Ureter (tissue), 1 donor: Measurements from ENCODE around the gene SCUBE1. TPM values are rescaled to one million over a fixed set of nuclear protein-coding genes. Genes with fewer than 3 reads are reported as not detected.

Experiments used
- DNase-seq: peaks from one replicate; pipeline ENCODE4 v3.0.0-alpha.2; 2020; ENCODE audit warnings: low spot score
- total RNA-seq: library from RNA; stranded (reverse); gene quantifications from one replicate; pipeline ENCODE4 v1.2.4, GENCODE V29; 2023
- donor health status: DM: yes; HTN: yes; CAD: no.

The SCUBE1 gene
- total RNA-seq, 1 donor from 2014 or later: 19.0 TPM

GRCh38 chr22:43237280-43237679 lies 105.9 kb downstream of the SCUBE1 start:
- DNase-seq: no peak

GRCh38 chr22:43236411-43237166 lies 106.6 kb downstream of the SCUBE1 start:
- no peak for DNase-seq

GRCh38 chr22:43235445-43236409 lies 107.4 kb downstream of the SCUBE1 start:
- DNase-seq: no peak

- no peak for DNase-seq
Measured at GRCh38 chr22:43234264-43234988, 108.7 kb downstream of the SCUBE1 start.

GRCh38 chr22:43233529-43233928 lies 109.6 kb downstream of the SCUBE1 start:
- no peak for DNase-seq

GRCh38 chr22:43232445-43232844 lies 110.7 kb downstream of the SCUBE1 start:
- no peak for DNase-seq

- DNase-seq: no peak
Measured at GRCh38 chr22:43231724-43232034, 111.5 kb downstream of the SCUBE1 start.

GRCh38 chr22:43230971-43231723 lies 112.0 kb downstream of the SCUBE1 start:
- DNase-seq: peak; percentile 53

- DNase-seq: no peak
Measured at GRCh38 chr22:43230571-43230970, 112.6 kb downstream of the SCUBE1 start.

GRCh38 chr22:43228863-43229262 lies 114.3 kb downstream of the SCUBE1 start:
- no peak for DNase-seq

GRCh38 chr22:43228330-43228729 lies 114.8 kb downstream of the SCUBE1 start:
- no peak for DNase-seq

- DNase-seq: no peak
Measured at GRCh38 chr22:43227239-43227630, 115.9 kb downstream of the SCUBE1 start.

GRCh38 chr22:43226377-43227238 lies 116.6 kb downstream of the SCUBE1 start:
- no peak for DNase-seq

GRCh38 chr22:43225609-43226008 lies 117.6 kb downstream of the SCUBE1 start:
- DNase-seq: no peak

- no peak for DNase-seq
Measured at GRCh38 chr22:43222987-43223386, 120.2 kb downstream of the SCUBE1 start.

- no peak for DNase-seq
Measured at GRCh38 chr22:43222262-43222661, 120.9 kb downstream of the SCUBE1 start.

- no peak for DNase-seq
Measured at GRCh38 chr22:43220625-43221380, 122.4 kb downstream of the SCUBE1 start.

GRCh38 chr22:43218786-43219185 lies 124.4 kb downstream of the SCUBE1 start:
- no peak for DNase-seq

- DNase-seq: no peak
Measured at GRCh38 chr22:43217285-43218030, 125.7 kb downstream of the SCUBE1 start.
